Measurements from ENCODE around the gene LTC4S. TPM values are rescaled to one million over a fixed set of nuclear protein-coding genes. Genes with fewer than 3 reads are reported as not detected.
A peak's percentile ranks its signal among the peaks of the same experiment; 100 is the strongest.

LTC4S gene
- polyA plus RNA-seq, 1 experiment = 0.40 TPM

- CTCF ChIA-PET = no interaction called here
- DNase-seq (ENCODE audit: low read depth, low spot score) = no peak
- TF ChIP-seq CTCF (IDR thresholded peaks at IDR 0.05; ENCODE audit: low read depth, low read length) = no peak
These were observed 39.8 kb upstream of the LTC4S start for GRCh38 chr5:179753971-179754370.

GRCh38 chr5:179755022-179755421 lies 38.8 kb upstream of the LTC4S start:
- Histone ChIP-seq H3K9me3 (ENCODE audit: control insufficient read depth, insufficient read depth, low read length) (no peaks in the 10 kb centered on the region; the same call in 1 of the 2 replicates), H3K4me3 (ENCODE audit: low read depth, low read length) (no peak overlapping the region), H3K27me3 (ENCODE audit: control insufficient read depth, insufficient read depth, low read length) (no peaks in the 10 kb centered on the region), H3K27ac (ENCODE audit: low read depth, low read length) (peak overlapping the region; percentile 39)
- no peak for DNase-seq (ENCODE audit: low read depth, low spot score)
- ChIA-PET POLR2A (no interaction called here), CTCF (interaction anchor here (0.7 kb wide), 2 partner anchors 8 to 35 kb away, joined by 3 read pairs; no protein-coding TSS in a partner anchor)
- TF ChIP-seq CTCF (IDR thresholded peaks at IDR 0.05; ENCODE audit: low read depth, low read length) = no peak

More at GRCh38 chr5:179753971-179754370, 39.8 kb upstream of the LTC4S start:
- Histone ChIP-seq H3K4me3 (ENCODE audit: low read depth, low read length) (no peak overlapping the region), H3K27ac (ENCODE audit: low read depth, low read length) (no peak overlapping the region), H3K27me3 (ENCODE audit: control insufficient read depth, insufficient read depth, low read length) (no peaks in the 10 kb centered on the region), H3K9me3 (ENCODE audit: control insufficient read depth, insufficient read depth, low read length) (no peaks in the 10 kb centered on the region; the same call in 1 of the 2 replicates)
- POLR2A ChIA-PET = no interaction called here

GRCh38 chr5:179758955-179759354 lies 34.8 kb upstream of the LTC4S start:
- Histone ChIP-seq H3K27me3 (ENCODE audit: control insufficient read depth, insufficient read depth, low read length) (no peaks in the 10 kb centered on the region), H3K4me3 (ENCODE audit: low read depth, low read length) (no peak overlapping the region), H3K27ac (ENCODE audit: low read depth, low read length) (no peak overlapping the region), H3K9me3 (ENCODE audit: control insufficient read depth, insufficient read depth, low read length) (no peaks in the 10 kb centered on the region)
- TF ChIP-seq CTCF (IDR thresholded peaks at IDR 0.05; ENCODE audit: low read depth, low read length) = no peak
- no peak for DNase-seq (ENCODE audit: low read depth, low spot score)
- POLR2A ChIA-PET = no interaction called here
- CTCF ChIA-PET = no interaction called here

GRCh38 chr5:179759581-179760551 lies 33.9 kb upstream of the LTC4S start:
- Histone ChIP-seq H3K27ac (ENCODE audit: low read depth, low read length) (no peak overlapping the region), H3K9me3 (ENCODE audit: control insufficient read depth, insufficient read depth, low read length) (no peaks in the 10 kb centered on the region), H3K27me3 (ENCODE audit: control insufficient read depth, insufficient read depth, low read length) (no peaks in the 10 kb centered on the region), H3K4me3 (ENCODE audit: low read depth, low read length) (no peak overlapping the region)
- no peak for DNase-seq (ENCODE audit: low read depth, low spot score)
- CTCF ChIA-PET = no interaction called here
- POLR2A ChIA-PET = interaction anchor here (0.5 kb wide), 1 partner anchor 9 kb away, joined by 3 read pairs; no protein-coding TSS in a partner anchor
- TF ChIP-seq CTCF (IDR thresholded peaks at IDR 0.05; ENCODE audit: low read depth, low read length) = no peak

Measured in AG04450 (cell line).